Liver (tissue), 3 donors: ENCODE data around the gene FN1.

Experiments used
- ATF3 ChIP-seq: IDR thresholded peaks from 2 replicates; pipeline ENCODE4 v1.6.1; 2016; ENCODE audit warnings: antibody characterized with exemption
- CTCF ChIP-seq: fragments of 150-350 bp; IDR thresholded peaks from 2 replicates; pipeline ENCODE4 v1.5.1; 2017; ENCODE audit warnings: improper control_type of control experiment, low read depth, low read length; ENCODE audit not compliant: missing input control
- EGR1 ChIP-seq, 2 donors: IDR thresholded peaks; 2 replicates each; pipeline ENCODE4 v1.6.1; 2016 to 2018; ENCODE audit warnings: antibody characterized with exemption in 2 of 2, low read depth in 2 of 2
- GABPA ChIP-seq, 2 donors: IDR thresholded peaks in 1 of 2; conservative IDR thresholded peaks in 1 of 2; 2 replicates each; pipeline ENCODE4 v1.6.1; 2016; ENCODE audit warnings: antibody characterized with exemption in 2 of 2, mild to moderate bottlenecking in 1 of 2, moderate library complexity in 1 of 2
- JUND ChIP-seq, 2 donors: IDR thresholded peaks; 2 replicates each; pipeline ENCODE4 v1.6.1; 2016; ENCODE audit warnings: antibody characterized with exemption in 2 of 2
- RAD21 ChIP-seq, 2 donors: IDR thresholded peaks; 2 replicates each; pipeline ENCODE4 v1.6.1; 2016; ENCODE audit warnings: antibody characterized with exemption in 2 of 2, mild to moderate bottlenecking in 2 of 2
- REST ChIP-seq: IDR thresholded peaks from 2 replicates; pipeline ENCODE4 v1.6.1; 2016; ENCODE audit warnings: antibody characterized with exemption, mild to moderate bottlenecking
- SP1 ChIP-seq: IDR thresholded peaks from 2 replicates; pipeline ENCODE4 v1.6.1; 2018; ENCODE audit warnings: antibody characterized with exemption, mild to moderate bottlenecking
- donor health status: healthy.
- donor health status: healthy.

GRCh38 chr2:215355801-215356200 is 80.1 kb downstream of the FN1 start:
- no peak for TF ChIP-seq REST
- TF ChIP-seq CTCF: no peak
- TF ChIP-seq ATF3: no peak
- TF ChIP-seq RAD21 (IDR thresholded peaks at IDR 0.05): no peak
- TF ChIP-seq JUND (IDR thresholded peaks at IDR 0.05): no peak
- no peak for TF ChIP-seq GABPA (IDR thresholded peaks at IDR 0.05 in 1 of 2, conservative IDR thresholded peaks at IDR 0.05 in 1 of 2)
- TF ChIP-seq SP1: no peak
- no peak for TF ChIP-seq EGR1 (IDR thresholded peaks at IDR 0.05; ENCODE audit: low read depth in 2 of 2)
